Fibroblast of the aortic adventitia (primary cell): Measurements from ENCODE around the gene IGF1. TPM values are rescaled to one million over a fixed set of nuclear protein-coding genes. Genes with fewer than 3 reads are reported as not detected.

Experiments
- DNase-seq: peaks from one replicate; pipeline ENCODE4 v3.0.0-alpha.2; 2010; ENCODE audit warnings: low read depth
- H3K4me3 ChIP-seq: 2 replicates; pipeline ENCODE4 v1.5.1; 2011; ENCODE audit warnings: low read depth, mild to moderate bottlenecking, control low read depth, low read length, moderate library complexity
- total RNA-seq: library from RNA; depleted of rRNA; stranded (reverse); fragments of >200 nt; gene quantifications from 2 replicates; pipeline ENCODE4 v1.2.3, GENCODE V29; 2012; ENCODE audit warnings: low replicate concordance
- TF ChIP-seq, protein P1 (sequence below): IDR thresholded peaks from 2 replicates; pipeline ENCODE4 v1.5.1; 2011; ENCODE audit warnings: mild to moderate bottlenecking, low read length, control low read depth, inconsistent platforms; ENCODE audit not compliant: insufficient read depth

The IGF1 gene
- total RNA-seq, 1 donor, result 0.63 TPM

DNA sequence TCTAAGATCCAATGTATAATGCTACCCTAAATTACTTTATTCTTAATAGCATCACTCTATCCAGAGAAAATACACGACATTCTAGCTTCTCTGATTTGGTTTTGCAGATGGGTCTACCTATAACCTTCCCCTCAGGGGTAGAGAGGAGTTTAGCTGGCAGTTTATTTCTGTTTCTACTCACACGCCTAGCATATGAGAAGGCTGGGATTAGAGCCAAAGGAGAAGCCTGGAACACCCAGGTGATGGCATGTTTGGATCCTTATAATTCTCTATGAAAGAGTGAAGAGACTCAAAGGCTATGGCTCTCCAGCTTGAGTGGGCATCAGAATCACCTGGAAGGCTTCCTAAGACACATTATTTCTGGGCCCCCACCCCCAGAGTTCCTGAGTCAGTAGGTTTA, 131.3 kb downstream of the IGF1 start:
- TF ChIP-seq, protein P1, sequence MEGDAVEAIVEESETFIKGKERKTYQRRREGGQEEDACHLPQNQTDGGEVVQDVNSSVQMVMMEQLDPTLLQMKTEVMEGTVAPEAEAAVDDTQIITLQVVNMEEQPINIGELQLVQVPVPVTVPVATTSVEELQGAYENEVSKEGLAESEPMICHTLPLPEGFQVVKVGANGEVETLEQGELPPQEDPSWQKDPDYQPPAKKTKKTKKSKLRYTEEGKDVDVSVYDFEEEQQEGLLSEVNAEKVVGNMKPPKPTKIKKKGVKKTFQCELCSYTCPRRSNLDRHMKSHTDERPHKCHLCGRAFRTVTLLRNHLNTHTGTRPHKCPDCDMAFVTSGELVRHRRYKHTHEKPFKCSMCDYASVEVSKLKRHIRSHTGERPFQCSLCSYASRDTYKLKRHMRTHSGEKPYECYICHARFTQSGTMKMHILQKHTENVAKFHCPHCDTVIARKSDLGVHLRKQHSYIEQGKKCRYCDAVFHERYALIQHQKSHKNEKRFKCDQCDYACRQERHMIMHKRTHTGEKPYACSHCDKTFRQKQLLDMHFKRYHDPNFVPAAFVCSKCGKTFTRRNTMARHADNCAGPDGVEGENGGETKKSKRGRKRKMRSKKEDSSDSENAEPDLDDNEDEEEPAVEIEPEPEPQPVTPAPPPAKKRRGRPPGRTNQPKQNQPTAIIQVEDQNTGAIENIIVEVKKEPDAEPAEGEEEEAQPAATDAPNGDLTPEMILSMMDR, result no peak
- no peak for DNase-seq
- no peak overlapping the region for H3K4me3 ChIP-seq

DNA sequence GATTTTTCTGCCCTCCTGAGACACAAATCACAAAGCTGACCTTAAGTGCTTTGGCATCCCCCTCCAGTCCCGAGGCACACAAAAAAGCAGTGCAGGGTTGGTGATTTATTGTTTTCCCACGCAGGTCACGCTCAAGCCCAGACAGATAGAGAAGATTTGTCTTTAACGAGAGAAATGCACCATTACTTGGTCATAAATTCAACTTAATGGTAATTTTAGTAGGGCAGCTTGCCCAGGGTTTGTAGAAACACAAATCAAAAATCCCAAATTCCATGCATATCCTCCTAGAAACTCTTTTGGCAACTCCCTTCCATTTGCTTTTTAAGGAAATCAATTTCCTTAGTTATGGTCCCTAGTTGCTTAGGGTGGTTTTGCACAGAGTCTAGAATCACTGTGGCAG, 132.6 kb downstream of the IGF1 start:
- H3K4me3 ChIP-seq, result no peak overlapping the region
- no peak for DNase-seq
- TF ChIP-seq, protein P1, result no peak
